Ascending aorta (tissue), 2 donors: Measurements from ENCODE around the gene ALG14. TPM values are rescaled to one million over a fixed set of nuclear protein-coding genes. Genes with fewer than 3 reads are reported as not detected.
A peak's percentile ranks its signal among the peaks of the same experiment; 100 is the strongest.

Source experiments
- DNase-seq, 2 donors: peaks; one replicate each; pipeline ENCODE4 v3.0.0-alpha.2; 2019; ENCODE audit warnings: low spot score in 2 of 2
- H3K27ac ChIP-seq, 2 donors: fragments of 200-600 bp; sonication (generic); one replicate each; pipeline ENCODE4 v1.5.1; 2016 to 2017; ENCODE audit warnings: mild to moderate bottlenecking in 1 of 2
- H3K27me3 ChIP-seq: fragments of 200-600 bp; sonication (generic); one replicate; pipeline ENCODE4 v1.5.1; 2017
- H3K36me3 ChIP-seq, 2 donors: fragments of 200-600 bp; sonication (generic); one replicate each; pipeline ENCODE4 v1.5.1; 2016
- H3K4me1 ChIP-seq, 2 donors: fragments of 200-600 bp; sonication (generic); one replicate each; pipeline ENCODE4 v1.5.1; 2016 to 2017; ENCODE audit warnings: mild to moderate bottlenecking in 1 of 2
- H3K4me3 ChIP-seq, 2 donors: fragments of 200-600 bp; sonication (generic); one replicate each; pipeline ENCODE4 v1.5.1; 2016 to 2017; ENCODE audit warnings: mild to moderate bottlenecking in 1 of 2
- H3K9me3 ChIP-seq, 2 donors: fragments of 200-600 bp; sonication (generic); one replicate each; pipeline ENCODE4 v1.5.1; 2016
- CTCF ChIP-seq, 3 experiments: fragments of 200-600 bp in 2 of 3; fragments of 450-650 bp in 1 of 3; sonication (generic) in 2 of 3; IDR thresholded peaks; one replicate each; pipeline ENCODE4 v1.5.1; 2016 to 2019; ENCODE audit warnings: antibody characterized with exemption in 3 of 3, mild to moderate bottlenecking in 1 of 3, moderate library complexity in 1 of 3
- intact Hi-C: fragments of 100-400 bp; cut with DNase I; formaldehyde crosslinking; loops from one replicate; pipeline ENCODE4 v1.15.1; 2023
- total RNA-seq: library from RNA; depleted of rRNA; stranded (reverse); fragments of >200 nt; gene quantifications from one replicate; pipeline ENCODE4 v1.1.0, GENCODE V29; 2016

ALG14 gene
- total RNA-seq, 1 donor from 2014 or later = not detected

GRCh38 chr1:94927405-94928175 lies 145.2 kb downstream of the ALG14 start:
- Histone ChIP-seq H3K4me3 (peak overlapping the region; percentile 91 to 98), H3K36me3 (peaks cover 0 to 8% of the 10 kb centered on the region in 2 donors), H3K27ac (peak overlapping the region; percentile 99 to 100), H3K9me3 (no peaks in the 10 kb centered on the region), H3K27me3 (no peaks in the 10 kb centered on the region), H3K4me1 (peaks cover 9 to 33% of the 10 kb centered on the region in 2 donors)
- intact Hi-C loops = loop anchor here (1.0 to 5.0 kb wide), 7 partner anchors 43 to 387 kb away; partner anchors contain the start of genes F3, RWDD3 and TLCD4
- no peak for TF ChIP-seq CTCF (IDR thresholded peaks at IDR 0.05)
- no peak for DNase-seq

GRCh38 chr1:94926915-94927404 lies 145.8 kb downstream of the ALG14 start, which contains the start of gene CNN3:
Gene CNN3, minus strand, starts transcription at chr1:94927110. Its CDS starts 216 bp downstream, at chr1:94926894.
- H3K36me3 ChIP-seq = peaks cover 0 to 1% of the 10 kb centered on the region in 2 donors
- peak within 1 kb of the TSS; percentile 99 to 100 for H3K27ac ChIP-seq
- H3K4me1 ChIP-seq = peaks cover 9 to 40% of the 10 kb centered on the region in 2 donors
- H3K4me3 ChIP-seq = peak within 1 kb of the TSS; percentile 91 to 98
- intact Hi-C loops = loop anchor here (1.0 to 5.0 kb wide), 8 partner anchors 44 to 386 kb away; partner anchors contain the start of genes F3, RWDD3 and TLCD4
- TF ChIP-seq CTCF (IDR thresholded peaks at IDR 0.05) = no peak
- H3K9me3 ChIP-seq = no peaks in the 10 kb centered on the region
- H3K27me3 ChIP-seq = no peaks in the 10 kb centered on the region
- DNase-seq = peak; percentile 61 to 96

- intact Hi-C loops = loop anchor here (1.0 to 5.0 kb wide), 5 partner anchors 44 to 386 kb away; partner anchors contain the start of genes F3, RWDD3 and TLCD4
- Histone ChIP-seq H3K36me3 (no peaks in the 10 kb centered on the region), H3K27me3 (no peaks in the 10 kb centered on the region), H3K4me1 (peaks cover 9 to 41% of the 10 kb centered on the region in 2 donors), H3K9me3 (no peaks in the 10 kb centered on the region), H3K4me3 (peak overlapping the region; percentile 91 to 98), H3K27ac (peak overlapping the region; percentile 99 to 100)
- peak; percentile 46 to 55 (median 51) for TF ChIP-seq CTCF (IDR thresholded peaks at IDR 0.05)
- DNase-seq = peak in 1 of 2 donors; percentile 76
Measured at GRCh38 chr1:94926126-94926914, 146.4 kb downstream of the ALG14 start.

- Histone ChIP-seq H3K27ac (peak overlapping the region; percentile 99 to 100), H3K27me3 (no peaks in the 10 kb centered on the region), H3K4me3 (peak overlapping the region; percentile 91 to 98), H3K4me1 (peaks cover 9 to 39% of the 10 kb centered on the region in 2 donors), H3K36me3 (no peaks in the 10 kb centered on the region), H3K9me3 (no peaks in the 10 kb centered on the region)
- no peak for TF ChIP-seq CTCF (IDR thresholded peaks at IDR 0.05)
- DNase-seq = peak in 1 of 2 donors; percentile 81
- intact Hi-C loops = loop anchor here (1.0 to 5.0 kb wide), 5 partner anchors 45 to 385 kb away; partner anchors contain the start of genes F3, RWDD3 and TLCD4
Measured at GRCh38 chr1:94925561-94926125, 147.1 kb downstream of the ALG14 start.

- intact Hi-C loops = loop anchor here (5.0 kb wide), 1 partner anchor 192 kb away; the partner anchor contains the start of gene TLCD4
- H3K9me3 ChIP-seq = no peaks in the 10 kb centered on the region
- no peaks in the 10 kb centered on the region for H3K27me3 ChIP-seq
- no peaks in the 10 kb centered on the region for H3K36me3 ChIP-seq
- no peak for DNase-seq
- peaks cover 9 to 36% of the 10 kb centered on the region in 2 donors for H3K4me1 ChIP-seq
- H3K4me3 ChIP-seq = peak overlapping the region; percentile 91 to 98
- TF ChIP-seq CTCF (IDR thresholded peaks at IDR 0.05) = no peak
- peak overlapping the region; percentile 99 to 100 for H3K27ac ChIP-seq
Measured at GRCh38 chr1:94925004-94925403, 147.7 kb downstream of the ALG14 start.
